SK-N-SH (cell line): Measurements from ENCODE around the gene KRT20. TPM values are rescaled to one million over a fixed set of nuclear protein-coding genes. Genes with fewer than 3 reads are reported as not detected.

Experiments used
- CTCF ChIA-PET: fragments of 300-600, 350-600 bp; formaldehyde crosslinking; extraction: SDS; loops from one replicate; lab custom pipeline; 2021; lab: Yijun Ruan, JAX
- POLR2A ChIA-PET: fragments of 350-600 bp; sonication (Branson Sonifier 250); formaldehyde crosslinking; extraction: SDS; loops from one replicate; lab custom pipeline; 2020; ENCODE audit warnings: antibody characterized with exemption, inconsistent platforms; lab: Yijun Ruan, JAX
- DNase-seq: peaks from one replicate; pipeline ENCODE4 v3.0.0; 2012
- H2AFZ ChIP-seq: fragments of 200-600 bp; sonication (generic); 2 replicates; pipeline ENCODE4 v1.8.1; 2016; ENCODE audit warnings: antibody characterized with exemption, mild to moderate bottlenecking, low read depth
- H3F3A ChIP-seq: fragments of 200-600 bp; sonication (generic); replicated peaks from 2 replicates; pipeline ENCODE3; 2016; ENCODE audit warnings: antibody characterized with exemption, mild to moderate bottlenecking; ENCODE audit not compliant: insufficient read depth
- H3K27ac ChIP-seq, 2 experiments: fragments of 200-500 bp in 1 of 2; fragments of 200-600 bp in 1 of 2; sonication (Bioruptor generic) in 1 of 2; sonication (generic), shearing (Covaris generic) in 1 of 2; 2 replicates each; pipeline versions ENCODE4 v1.5.1 to v1.6.1; 2014 to 2016; ENCODE audit warnings: low read depth in 2 of 2, inconsistent platforms in 1 of 2, low read length in 1 of 2, mild to moderate bottlenecking in 1 of 2, mixed read lengths in 1 of 2
- H3K27me3 ChIP-seq: fragments of 200-600 bp; sonication (generic), shearing (Covaris generic); 2 replicates; pipeline ENCODE4 v1.6.1; 2016; ENCODE audit warnings: mixed run types; ENCODE audit not compliant: insufficient read depth
- H3K36me3 ChIP-seq, 2 experiments: fragments of 200-500 bp in 1 of 2; fragments of 200-600 bp in 1 of 2; sonication (Bioruptor generic) in 1 of 2; sonication (generic) in 1 of 2; replicated peaks in 1 of 2; 2 replicates each; pipeline versions ENCODE3 to v1.5.1; 2014 to 2016; ENCODE audit warnings: low read length in 1 of 2, mild to moderate bottlenecking in 1 of 2; ENCODE audit not compliant: insufficient read depth in 2 of 2, control insufficient read depth in 1 of 2
- H3K4me1 ChIP-seq, 2 experiments: fragments of 200-500 bp in 1 of 2; fragments of 200-600 bp in 1 of 2; sonication (Bioruptor generic) in 1 of 2; sonication (generic), shearing (Covaris generic) in 1 of 2; 2 replicates each; pipeline versions ENCODE4 v1.5.1 to v1.6.1; 2014 to 2016; ENCODE audit warnings: low read depth in 1 of 2, low read length in 1 of 2, mixed run types in 1 of 2; ENCODE audit not compliant: insufficient read depth in 2 of 2, control insufficient read depth in 1 of 2
- H3K4me2 ChIP-seq: fragments of 200-600 bp; sonication (generic), shearing (Covaris generic); 2 replicates; pipeline ENCODE4 v1.6.1; 2017; ENCODE audit warnings: mixed run types
- H3K4me3 ChIP-seq, 2 experiments: fragments of 200-500 bp in 1 of 2; fragments of 200-600 bp in 1 of 2; sonication (Bioruptor generic) in 1 of 2; sonication (generic), shearing (Covaris generic) in 1 of 2; 2 replicates each; pipeline versions ENCODE4 v1.5.1 to v1.8.1; 2014 to 2016; ENCODE audit warnings: low read depth in 2 of 2, inconsistent platforms in 1 of 2, low read length in 1 of 2, mild to moderate bottlenecking in 1 of 2, mixed read lengths in 1 of 2, moderate library complexity in 1 of 2
- H3K79me2 ChIP-seq: fragments of 200-600 bp; sonication (generic); 2 replicates; pipeline ENCODE4 v1.8.1; 2017; ENCODE audit warnings: mild to moderate bottlenecking; ENCODE audit not compliant: insufficient read depth
- H3K9ac ChIP-seq: fragments of 200-600 bp; sonication (generic); 2 replicates; pipeline ENCODE4 v1.6.1; 2017; ENCODE audit warnings: mixed run types
- H3K9me2 ChIP-seq: fragments of 200-600 bp; sonication (generic); 2 replicates; pipeline ENCODE4 v1.6.1; 2017; ENCODE audit warnings: mixed run types
- H3K9me3 ChIP-seq: fragments of 200-600 bp; sonication (generic); 2 replicates; pipeline ENCODE4 v1.6.1; 2017; ENCODE audit warnings: mixed run types, mild to moderate bottlenecking, moderate library complexity
- H4K20me1 ChIP-seq: fragments of 200-600 bp; sonication (generic); 2 replicates; pipeline ENCODE4 v1.6.1; 2017; ENCODE audit warnings: mild to moderate bottlenecking, mixed run types; ENCODE audit not compliant: insufficient read depth
- CTCF ChIP-seq: fragments of 200-600 bp; sonication (generic); IDR thresholded peaks from 2 replicates; pipeline ENCODE4 v1.6.1; 2017; ENCODE audit warnings: antibody characterized with exemption, mild to moderate bottlenecking, moderate library complexity
- FOSL2 ChIP-seq: IDR thresholded peaks from 2 replicates; pipeline ENCODE4 v1.4.0; 2012; ENCODE audit warnings: low read depth, mild to moderate bottlenecking, moderate library complexity, borderline replicate concordance
- GABPA ChIP-seq: IDR thresholded peaks from 2 replicates; pipeline ENCODE4 v1.4.0; 2012; ENCODE audit warnings: low read depth, mild to moderate bottlenecking
- GATA2 ChIP-seq: sonication (generic); formaldehyde crosslinking; IDR thresholded peaks from 2 replicates; pipeline ENCODE4 v1.5.0; 2020; ENCODE audit warnings: mild to moderate bottlenecking, missing genetic modification reagents
- IRF3 ChIP-seq: fragments of 150-350 bp; IDR thresholded peaks from 2 replicates; pipeline ENCODE4 v1.6.1; 2016; ENCODE audit warnings: mild to moderate bottlenecking, low read depth, low read length
- JUND ChIP-seq: IDR thresholded peaks from 2 replicates; pipeline ENCODE4 v1.4.0; 2012
- NFIC ChIP-seq: IDR thresholded peaks from 2 replicates; pipeline ENCODE4 v1.4.0; 2012; ENCODE audit warnings: borderline replicate concordance
- POLR2AphosphoS5 ChIP-seq: IDR thresholded peaks from 2 replicates; pipeline ENCODE4 v1.6.1; 2012; ENCODE audit warnings: low read depth, low read length
- RCOR1 ChIP-seq: fragments of 150-350 bp; IDR thresholded peaks from 2 replicates; pipeline ENCODE4 v1.6.1; 2017; ENCODE audit warnings: antibody characterized with exemption, low read length
- REST ChIP-seq: IDR thresholded peaks from 2 replicates; pipeline ENCODE4 v1.6.1; 2012; ENCODE audit warnings: mild to moderate bottlenecking, low read depth, low read length, moderate library complexity
- RFX5 ChIP-seq: IDR thresholded peaks from 2 replicates; pipeline ENCODE4 v1.6.1; 2012; ENCODE audit warnings: mild to moderate bottlenecking, improper control_type of control experiment, low read length
- TAF1 ChIP-seq: IDR thresholded peaks from 2 replicates; pipeline ENCODE4 v1.6.1; 2012; ENCODE audit warnings: low read depth, mild to moderate bottlenecking, low read length, moderate library complexity, borderline replicate concordance
- WGBS: methylation state at CpG from one replicate; pipeline ENCODE4 v1.1.6; 2017; ENCODE audit warnings: low lambda C conversion rate; 5-methylcytosine and 5-hydroxymethylcytosine counted together
- polyA plus RNA-seq, 3 experiments: library from polyadenylated mRNA; depleted of rRNA; stranded (reverse); fragments of >200 nt; gene quantifications; 2 replicates each; pipeline ENCODE4 v1.2.3, GENCODE V29; 2012
- TF ChIP-seq, protein P1 (sequence below): IDR thresholded peaks from 2 replicates; pipeline ENCODE4 v1.4.0; 2012; ENCODE audit warnings: low read depth, borderline replicate concordance

KRT20 gene
- polyA plus RNA-seq, 1 of the 3 experiments (the other 2 are of a cell fraction), result not detected

GRCh38 chr17:40849723-40850122 is 35.3 kb downstream of the KRT20 start:
- no peak overlapping the region for H3K4me2 ChIP-seq
- no peaks in the 10 kb centered on the region for H3K9me3 ChIP-seq
- no peaks in the 10 kb centered on the region for H3K36me3 ChIP-seq
- no peaks in the 10 kb centered on the region for H3K4me1 ChIP-seq
- no peaks in the 10 kb centered on the region for H4K20me1 ChIP-seq
- H3K4me3 ChIP-seq, result no peak overlapping the region
- no peak overlapping the region for H2AFZ ChIP-seq
- H3K9me2 ChIP-seq, result no peaks in the 10 kb centered on the region
- H3K27ac ChIP-seq, result no peak overlapping the region
- H3K9ac ChIP-seq, result no peak overlapping the region
- peaks cover 18% of the 10 kb centered on the region for H3F3A ChIP-seq
- POLR2A ChIA-PET, result no interaction called here
- H3K27me3 ChIP-seq, result no peaks in the 10 kb centered on the region
- 61% methylated on average over 4 of the region's 4 CpGs for WGBS
- no peak for DNase-seq
- TF ChIP-seq GABPA, result no peak
- TF ChIP-seq IRF3, result no peak
- TF ChIP-seq POLR2AphosphoS5, result no peak
- TF ChIP-seq JUND, result no peak
- no peak for TF ChIP-seq RCOR1
- no peak for TF ChIP-seq TAF1
- no peak for TF ChIP-seq REST
- TF ChIP-seq, protein P1, sequence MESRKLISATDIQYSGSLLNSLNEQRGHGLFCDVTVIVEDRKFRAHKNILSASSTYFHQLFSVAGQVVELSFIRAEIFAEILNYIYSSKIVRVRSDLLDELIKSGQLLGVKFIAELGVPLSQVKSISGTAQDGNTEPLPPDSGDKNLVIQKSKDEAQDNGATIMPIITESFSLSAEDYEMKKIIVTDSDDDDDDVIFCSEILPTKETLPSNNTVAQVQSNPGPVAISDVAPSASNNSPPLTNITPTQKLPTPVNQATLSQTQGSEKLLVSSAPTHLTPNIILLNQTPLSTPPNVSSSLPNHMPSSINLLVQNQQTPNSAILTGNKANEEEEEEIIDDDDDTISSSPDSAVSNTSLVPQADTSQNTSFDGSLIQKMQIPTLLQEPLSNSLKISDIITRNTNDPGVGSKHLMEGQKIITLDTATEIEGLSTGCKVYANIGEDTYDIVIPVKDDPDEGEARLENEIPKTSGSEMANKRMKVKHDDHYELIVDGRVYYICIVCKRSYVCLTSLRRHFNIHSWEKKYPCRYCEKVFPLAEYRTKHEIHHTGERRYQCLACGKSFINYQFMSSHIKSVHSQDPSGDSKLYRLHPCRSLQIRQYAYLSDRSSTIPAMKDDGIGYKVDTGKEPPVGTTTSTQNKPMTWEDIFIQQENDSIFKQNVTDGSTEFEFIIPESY, result no peak
- no peak for TF ChIP-seq NFIC
- TF ChIP-seq CTCF, result no peak
- TF ChIP-seq FOSL2, result no peak
- TF ChIP-seq RFX5, result no peak
- no peak for TF ChIP-seq GATA2
- H3K79me2 ChIP-seq, result no peaks in the 10 kb centered on the region
- CTCF ChIA-PET, result no interaction called here
